Fibroblast of lung (primary cell): ENCODE results near the gene IBTK. TPM values are rescaled to one million over a fixed set of nuclear protein-coding genes. Genes with fewer than 3 reads are reported as not detected.
A peak's percentile ranks its signal among the peaks of the same experiment; 100 is the strongest.

ENCODE experiments used
- DNase-seq, 2 donors: peaks; one replicate each; pipeline versions ENCODE4 v3.0.0 to v3.0.0-alpha.2; 2010; ENCODE audit warnings: low read depth in 2 of 2
- H2AFZ ChIP-seq: 2 replicates; pipeline ENCODE4 v1.5.1; 2012; ENCODE audit warnings: low read length, control low read depth, inconsistent platforms
- H3K27ac ChIP-seq: 2 replicates; pipeline ENCODE4 v1.5.1; 2011; ENCODE audit warnings: low read length, control low read depth; ENCODE audit not compliant: insufficient read depth
- H3K27me3 ChIP-seq: 2 replicates; pipeline ENCODE4 v1.5.1; 2011; ENCODE audit warnings: mild to moderate bottlenecking, low read length; ENCODE audit not compliant: control insufficient read depth, insufficient read depth
- H3K36me3 ChIP-seq: 2 replicates; pipeline ENCODE4 v1.5.1; 2011; ENCODE audit warnings: low read length; ENCODE audit not compliant: control insufficient read depth, insufficient read depth
- H3K4me1 ChIP-seq: 2 replicates; pipeline ENCODE4 v1.5.1; 2011; ENCODE audit warnings: low read length; ENCODE audit not compliant: control insufficient read depth, insufficient read depth; ENCODE audit errors: extremely low read depth
- H3K4me2 ChIP-seq: 2 replicates; pipeline ENCODE4 v1.5.1; 2011; ENCODE audit warnings: low read length, control low read depth; ENCODE audit not compliant: insufficient read depth; ENCODE audit errors: extremely low read depth
- H3K4me3 ChIP-seq, 4 experiments: fragments of 200-600 bp in 1 of 4; sonication (generic) in 1 of 4; replicated peaks in 1 of 4; 2 replicates each; pipeline ENCODE4 v1.5.1; 2011 to 2016; ENCODE audit warnings: low read length in 4 of 4, low read depth in 3 of 4, mild to moderate bottlenecking in 3 of 4, control low read depth in 2 of 4, inconsistent platforms in 1 of 4, mixed read lengths in 1 of 4; ENCODE audit not compliant: insufficient read depth in 1 of 4; ENCODE audit errors: control extremely low read depth in 1 of 4
- H3K79me2 ChIP-seq: 2 replicates; pipeline ENCODE4 v1.5.1; 2012; ENCODE audit warnings: mild to moderate bottlenecking, low read length, inconsistent platforms; ENCODE audit not compliant: control insufficient read depth, insufficient read depth
- H3K9ac ChIP-seq: 2 replicates; pipeline ENCODE4 v1.5.1; 2011; ENCODE audit warnings: mild to moderate bottlenecking, low read length, control low read depth; ENCODE audit not compliant: insufficient read depth
- H3K9me3 ChIP-seq: 2 replicates; pipeline ENCODE4 v1.5.1; 2012; ENCODE audit warnings: low read depth, low read length; ENCODE audit not compliant: control insufficient read depth, insufficient read depth
- H4K20me1 ChIP-seq: 2 replicates; pipeline ENCODE4 v1.5.1; 2011; ENCODE audit warnings: low read length; ENCODE audit not compliant: control insufficient read depth, insufficient read depth; ENCODE audit errors: extremely low read depth
- EZH2 ChIP-seq: IDR thresholded peaks from 2 replicates; pipeline ENCODE4 v1.5.1; 2012; ENCODE audit warnings: low read length, control low read depth, mild to moderate bottlenecking; ENCODE audit errors: missing control alignments
- polyA plus RNA-seq, 2 donors: library from polyadenylated mRNA; depleted of rRNA in 1 of 2; stranded (reverse) in 1 of 2; unstranded in 1 of 2; fragments of >200 nt; gene quantifications; 2 replicates each; pipeline ENCODE4 v1.2.1, GENCODE V29; 2011 to 2012; ENCODE audit warnings: missing spikeins in 1 of 2
- total RNA-seq: library from RNA; depleted of rRNA; stranded (reverse); fragments of >200 nt; gene quantifications from 2 replicates; pipeline ENCODE4 v1.2.1, GENCODE V29; 2014
- TF ChIP-seq, protein P1 (sequence below), 2 donors: IDR thresholded peaks in 1 of 2; conservative IDR thresholded peaks in 1 of 2; 1 replicate in 1 of 2; 2 replicates in 1 of 2; pipeline ENCODE4 v1.5.1; 2011 to 2012; ENCODE audit warnings: low read length in 2 of 2, control low read depth in 1 of 2, inconsistent platforms in 1 of 2, low read depth in 1 of 2, mild to moderate bottlenecking in 1 of 2

Gene IBTK
- total and polyA plus RNA-seq, 2 donors (not counting 1 experiment from before 2014, with no cell fraction given) = 36.0 to 66.9 TPM

DNA sequence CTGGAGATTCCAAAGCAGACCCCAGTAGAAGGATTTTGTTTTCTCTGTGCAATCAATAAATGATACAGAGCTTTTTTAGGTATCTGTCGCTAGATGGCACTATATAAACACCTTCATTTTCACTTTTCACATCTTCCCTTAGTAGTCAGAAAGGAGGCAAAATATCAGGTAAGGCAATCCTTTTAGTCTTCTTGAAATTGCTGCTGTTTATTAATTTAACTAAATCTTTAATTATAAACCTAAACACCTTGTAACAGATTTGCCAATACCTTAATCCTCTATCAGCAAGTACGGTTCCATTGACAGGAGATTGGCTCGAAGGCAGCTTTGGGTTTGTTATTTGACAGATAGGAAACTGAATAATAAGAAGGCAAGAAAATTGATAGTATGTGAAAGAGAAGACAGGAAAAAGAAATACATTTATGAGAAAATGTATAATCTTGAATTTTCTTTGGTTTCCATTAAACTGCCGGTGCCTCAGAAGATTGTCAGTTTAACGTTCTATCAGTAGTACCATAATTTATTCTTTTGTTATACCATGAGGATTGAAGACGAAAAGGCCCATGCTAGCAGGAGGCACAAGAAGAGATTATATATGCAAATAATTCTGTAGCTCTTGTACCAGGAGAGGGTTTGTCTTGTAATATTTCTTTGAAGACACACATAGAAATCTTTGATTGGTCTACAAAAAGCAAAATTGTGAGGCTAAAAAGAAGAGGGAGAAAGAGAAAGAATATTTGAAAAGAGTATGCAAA, 23.5 kb upstream of the IBTK start:
- H3K79me2 ChIP-seq = no peaks in the 10 kb centered on the region
- no peaks in the 10 kb centered on the region for H4K20me1 ChIP-seq
- H3K27me3 ChIP-seq = no peaks in the 10 kb centered on the region
- no peak overlapping the region for H3K9ac ChIP-seq
- peak; percentile 42 to 59 for DNase-seq
- no peak overlapping the region for H3K27ac ChIP-seq
- no peaks in the 10 kb centered on the region for H3K4me1 ChIP-seq
- TF ChIP-seq, protein P1, sequence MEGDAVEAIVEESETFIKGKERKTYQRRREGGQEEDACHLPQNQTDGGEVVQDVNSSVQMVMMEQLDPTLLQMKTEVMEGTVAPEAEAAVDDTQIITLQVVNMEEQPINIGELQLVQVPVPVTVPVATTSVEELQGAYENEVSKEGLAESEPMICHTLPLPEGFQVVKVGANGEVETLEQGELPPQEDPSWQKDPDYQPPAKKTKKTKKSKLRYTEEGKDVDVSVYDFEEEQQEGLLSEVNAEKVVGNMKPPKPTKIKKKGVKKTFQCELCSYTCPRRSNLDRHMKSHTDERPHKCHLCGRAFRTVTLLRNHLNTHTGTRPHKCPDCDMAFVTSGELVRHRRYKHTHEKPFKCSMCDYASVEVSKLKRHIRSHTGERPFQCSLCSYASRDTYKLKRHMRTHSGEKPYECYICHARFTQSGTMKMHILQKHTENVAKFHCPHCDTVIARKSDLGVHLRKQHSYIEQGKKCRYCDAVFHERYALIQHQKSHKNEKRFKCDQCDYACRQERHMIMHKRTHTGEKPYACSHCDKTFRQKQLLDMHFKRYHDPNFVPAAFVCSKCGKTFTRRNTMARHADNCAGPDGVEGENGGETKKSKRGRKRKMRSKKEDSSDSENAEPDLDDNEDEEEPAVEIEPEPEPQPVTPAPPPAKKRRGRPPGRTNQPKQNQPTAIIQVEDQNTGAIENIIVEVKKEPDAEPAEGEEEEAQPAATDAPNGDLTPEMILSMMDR (conservative IDR thresholded peaks at IDR 0.05 in 1 of 2, IDR thresholded peaks at IDR 0.05 in 1 of 2; ENCODE audit: low read depth in 1 of 2, low read length in 2 of 2) = peak; percentile 34 to 52
- no peak for TF ChIP-seq EZH2
- H3K9me3 ChIP-seq = no peaks in the 10 kb centered on the region
- H3K4me2 ChIP-seq = no peak overlapping the region
- no peak overlapping the region for H2AFZ ChIP-seq
- H3K4me3 ChIP-seq = no peak overlapping the region
- no peaks in the 10 kb centered on the region for H3K36me3 ChIP-seq

DNA sequence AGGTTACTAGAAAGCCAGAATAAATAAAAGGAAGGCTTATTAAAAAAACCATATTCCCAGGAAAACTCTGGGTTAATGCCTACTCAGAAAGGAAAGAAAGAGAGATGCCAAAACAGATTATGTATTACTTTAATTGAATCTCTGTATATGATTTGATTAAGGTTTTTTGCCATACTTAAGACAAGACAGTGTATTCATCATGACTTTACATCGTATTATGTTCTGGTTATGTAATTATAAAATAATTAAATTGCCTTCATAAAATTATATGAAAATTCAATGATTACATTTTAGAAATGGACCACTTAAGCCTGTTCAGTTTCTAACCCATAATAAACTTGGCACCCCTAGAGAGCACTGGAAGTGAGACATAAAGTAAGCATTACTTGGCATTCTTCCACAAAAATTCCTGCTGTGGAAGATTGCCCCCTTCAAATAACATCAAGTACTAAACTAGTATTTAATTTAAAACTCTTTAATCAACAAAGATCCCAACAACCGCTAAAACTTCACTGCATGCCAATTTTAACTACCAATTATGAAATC, 20.8 kb upstream of the IBTK start:
- no peaks in the 10 kb centered on the region for H3K27me3 ChIP-seq
- no peak overlapping the region for H3K27ac ChIP-seq
- no peaks in the 10 kb centered on the region for H4K20me1 ChIP-seq
- no peaks in the 10 kb centered on the region for H3K9me3 ChIP-seq
- H3K4me3 ChIP-seq = no peak overlapping the region
- H3K4me2 ChIP-seq = no peak overlapping the region
- TF ChIP-seq, protein P1 (conservative IDR thresholded peaks at IDR 0.05 in 1 of 2, IDR thresholded peaks at IDR 0.05 in 1 of 2; ENCODE audit: low read depth in 1 of 2, low read length in 2 of 2) = no peak
- no peak for TF ChIP-seq EZH2
- no peak overlapping the region for H3K9ac ChIP-seq
- H2AFZ ChIP-seq = no peak overlapping the region
- no peaks in the 10 kb centered on the region for H3K79me2 ChIP-seq
- H3K36me3 ChIP-seq = no peaks in the 10 kb centered on the region
- no peaks in the 10 kb centered on the region for H3K4me1 ChIP-seq
- no peak for DNase-seq

DNA sequence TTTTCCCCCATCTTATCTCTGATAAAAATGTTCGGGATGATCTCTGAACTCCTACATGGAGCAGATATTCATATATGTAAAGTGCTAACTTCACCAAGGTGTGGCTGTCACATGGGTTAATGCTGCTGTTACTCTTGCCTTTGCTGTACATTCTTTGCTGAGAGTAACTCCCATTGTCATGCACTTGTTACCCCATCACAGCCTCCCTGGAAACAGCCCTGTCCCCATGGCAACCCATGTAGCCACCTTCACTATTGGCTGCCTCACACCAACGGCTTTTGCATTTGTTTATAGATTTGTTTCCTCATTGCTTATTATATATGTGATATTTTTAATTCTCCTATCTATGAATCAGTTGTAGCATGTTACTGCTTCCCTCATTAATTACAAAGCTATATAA, 17.3 kb upstream of the IBTK start:
- no peak overlapping the region for H2AFZ ChIP-seq
- TF ChIP-seq, protein P1 (conservative IDR thresholded peaks at IDR 0.05 in 1 of 2, IDR thresholded peaks at IDR 0.05 in 1 of 2; ENCODE audit: low read depth in 1 of 2, low read length in 2 of 2) = no peak
- TF ChIP-seq EZH2 = no peak

More for the DNA sequence above, 17.3 kb upstream of the IBTK start:
- no peaks in the 10 kb centered on the region for H3K79me2 ChIP-seq
- H3K36me3 ChIP-seq = no peaks in the 10 kb centered on the region
- H4K20me1 ChIP-seq = no peaks in the 10 kb centered on the region
- no peaks in the 10 kb centered on the region for H3K9me3 ChIP-seq
- no peaks in the 10 kb centered on the region for H3K27me3 ChIP-seq
- no peak overlapping the region for H3K4me3 ChIP-seq
- H3K27ac ChIP-seq = no peak overlapping the region
- peaks cover 8% of the 10 kb centered on the region for H3K4me1 ChIP-seq
- DNase-seq = no peak
- H3K4me2 ChIP-seq = no peak overlapping the region
- no peak overlapping the region for H3K9ac ChIP-seq
